ENCODE data around the gene USH1C. TPM values are rescaled to one million over a fixed set of nuclear protein-coding genes. Genes with fewer than 3 reads are reported as not detected.

The USH1C gene
- total and polyA plus RNA-seq, 12 donors = 0.14 to 16.9 (median 0.85) TPM; not detected in 2

DNA sequence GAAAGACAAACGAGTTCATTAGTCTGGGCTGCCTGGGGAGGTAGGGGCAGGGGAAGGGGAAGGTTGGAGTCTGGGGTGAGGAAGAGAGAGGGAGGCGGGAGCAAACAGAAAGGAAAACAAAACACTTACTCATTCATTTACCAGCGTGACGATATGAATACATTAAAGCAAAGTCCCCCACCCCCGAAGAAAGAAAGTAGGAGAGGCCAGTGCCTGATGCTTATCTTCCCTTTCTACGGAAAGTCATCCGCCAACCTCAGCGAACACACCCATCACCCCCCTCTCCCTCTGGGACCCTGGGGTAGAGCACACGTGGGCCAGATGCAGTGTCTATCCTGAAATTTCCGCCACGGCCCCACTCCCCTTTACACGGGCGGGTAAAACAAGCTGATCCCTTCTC is 81.3 kb downstream of the USH1C start:
- H3K36me3 ChIP-seq (replicated peaks in 1 of 2) = no peaks in the 10 kb centered on the region
- no peaks in the 10 kb centered on the region for H3K9me3 ChIP-seq (replicated peaks in 1 of 3)
- H3K4me3 ChIP-seq = no peak overlapping the region
- 66 to 77% (median 74%) methylated on average over 13 of the region's 13 CpGs for WGBS, 4 donors
- TF ChIP-seq, protein P1, sequence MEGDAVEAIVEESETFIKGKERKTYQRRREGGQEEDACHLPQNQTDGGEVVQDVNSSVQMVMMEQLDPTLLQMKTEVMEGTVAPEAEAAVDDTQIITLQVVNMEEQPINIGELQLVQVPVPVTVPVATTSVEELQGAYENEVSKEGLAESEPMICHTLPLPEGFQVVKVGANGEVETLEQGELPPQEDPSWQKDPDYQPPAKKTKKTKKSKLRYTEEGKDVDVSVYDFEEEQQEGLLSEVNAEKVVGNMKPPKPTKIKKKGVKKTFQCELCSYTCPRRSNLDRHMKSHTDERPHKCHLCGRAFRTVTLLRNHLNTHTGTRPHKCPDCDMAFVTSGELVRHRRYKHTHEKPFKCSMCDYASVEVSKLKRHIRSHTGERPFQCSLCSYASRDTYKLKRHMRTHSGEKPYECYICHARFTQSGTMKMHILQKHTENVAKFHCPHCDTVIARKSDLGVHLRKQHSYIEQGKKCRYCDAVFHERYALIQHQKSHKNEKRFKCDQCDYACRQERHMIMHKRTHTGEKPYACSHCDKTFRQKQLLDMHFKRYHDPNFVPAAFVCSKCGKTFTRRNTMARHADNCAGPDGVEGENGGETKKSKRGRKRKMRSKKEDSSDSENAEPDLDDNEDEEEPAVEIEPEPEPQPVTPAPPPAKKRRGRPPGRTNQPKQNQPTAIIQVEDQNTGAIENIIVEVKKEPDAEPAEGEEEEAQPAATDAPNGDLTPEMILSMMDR (IDR thresholded peaks at IDR 0.05) = no peak
- TF ChIP-seq POLR2A (IDR thresholded peaks at IDR 0.05) = no peak
- H3K27me3 ChIP-seq = no peaks in the 10 kb centered on the region
- DNase-seq = no peak
- no peak overlapping the region for H3K27ac ChIP-seq
- no peaks in the 10 kb centered on the region for H3K4me1 ChIP-seq (replicated peaks in 1 of 2)
- intact Hi-C loops (cut with DNase I) = no loop called here

DNA sequence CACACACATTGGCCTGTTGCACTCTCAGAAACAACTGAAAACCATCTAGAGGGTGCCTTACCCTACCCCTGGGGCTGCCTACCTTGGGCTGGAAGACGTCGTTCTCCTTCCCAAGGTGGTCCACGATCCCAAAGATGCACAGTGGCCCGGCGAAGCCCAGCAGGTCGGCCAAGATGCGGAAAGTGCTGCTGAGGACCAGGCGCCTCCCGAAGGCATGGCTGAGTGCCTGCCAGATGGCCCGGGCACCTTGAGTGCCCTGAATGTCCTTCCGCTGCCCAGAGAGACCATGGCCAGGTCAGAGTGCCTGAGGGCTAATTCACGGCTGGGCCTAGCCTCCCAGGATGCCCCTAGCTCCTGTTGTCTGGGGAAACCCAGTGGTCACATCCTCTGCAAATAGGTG is 83.8 kb downstream of the USH1C start:
- no peaks in the 10 kb centered on the region for H3K4me1 ChIP-seq (replicated peaks in 1 of 2)
- no peak overlapping the region for H3K27ac ChIP-seq
- no peaks in the 10 kb centered on the region for H3K36me3 ChIP-seq (replicated peaks in 1 of 2)
- intact Hi-C loops (cut with DNase I) = no loop called here
- H3K9me3 ChIP-seq (replicated peaks in 1 of 3) = no peaks in the 10 kb centered on the region
- no peak overlapping the region for H3K4me3 ChIP-seq
- no peak for DNase-seq
- TF ChIP-seq POLR2A (IDR thresholded peaks at IDR 0.05) = no peak
- TF ChIP-seq, protein P1 (IDR thresholded peaks at IDR 0.05) = no peak
- H3K27me3 ChIP-seq = no peaks in the 10 kb centered on the region
- WGBS, 4 donors = 90 to 100% (median 91%) methylated on average over 1 to 12 of the region's 12 CpGs

DNA sequence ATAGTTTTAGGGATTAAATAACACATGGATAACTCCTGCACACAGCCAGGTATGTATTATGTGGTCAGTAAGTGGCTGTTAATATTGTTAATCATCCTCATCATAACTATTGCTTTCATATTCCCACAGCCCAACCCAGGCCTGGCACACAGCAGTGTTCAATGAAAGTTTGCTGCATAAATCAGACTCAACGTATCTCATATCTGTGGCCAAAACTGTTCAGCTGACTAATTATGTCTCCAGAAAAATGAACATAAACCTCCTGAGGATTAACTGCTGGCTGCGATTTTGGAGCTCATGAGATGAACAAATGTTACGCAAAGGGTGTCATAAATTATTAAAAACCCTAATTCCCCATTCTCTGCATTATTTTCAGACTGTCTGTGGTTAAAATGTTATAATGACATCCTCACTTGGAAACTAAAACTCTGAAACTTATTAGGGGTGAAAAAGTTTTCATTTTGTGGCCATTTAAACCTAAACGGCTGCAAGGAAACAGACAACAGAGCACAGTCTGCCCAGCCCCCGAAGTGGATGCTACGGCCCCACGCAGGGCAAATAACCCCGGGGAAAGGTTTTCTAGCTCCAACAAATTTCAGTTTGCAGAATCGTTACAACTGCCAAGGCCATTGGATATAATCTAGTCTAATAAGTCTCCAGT is 84.8 kb downstream of the USH1C start:
- Histone ChIP-seq H3K27ac (no peak overlapping the region), H3K9me3 (replicated peaks in 1 of 3) (no peaks in the 10 kb centered on the region), H3K4me3 (no peak overlapping the region), H3K27me3 (no peaks in the 10 kb centered on the region), H3K4me1 (replicated peaks in 1 of 2) (no peaks in the 10 kb centered on the region), H3K36me3 (replicated peaks in 1 of 2) (no peaks in the 10 kb centered on the region)
- intact Hi-C loops (cut with DNase I) = no loop called here
- no peak for TF ChIP-seq POLR2A (IDR thresholded peaks at IDR 0.05)
- TF ChIP-seq, protein P1 (IDR thresholded peaks at IDR 0.05) = no peak
- DNase-seq = no peak
- whole genome bisulfite sequencing, 4 donors = 41 to 60% (median 51%) methylated on average over 9 of the region's 9 CpGs

DNA sequence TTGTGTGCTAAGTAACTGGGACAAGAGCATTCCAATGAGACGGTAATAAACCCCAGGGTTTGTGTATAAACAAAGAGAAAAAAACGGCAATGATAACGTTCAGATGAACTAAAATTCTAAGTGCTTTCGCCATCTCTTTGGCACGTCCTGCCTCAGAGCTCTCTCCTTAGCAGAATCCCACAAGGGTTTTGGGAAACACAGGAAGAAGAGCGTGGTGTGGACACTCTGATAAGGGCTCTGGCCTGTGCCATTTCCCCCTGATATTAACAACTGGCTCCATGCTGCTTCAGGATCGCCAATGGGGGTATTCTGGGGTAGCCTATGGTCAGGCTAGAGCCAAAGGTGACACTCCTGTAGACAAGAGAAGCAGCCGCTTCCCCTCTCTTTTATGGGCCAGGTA is 85.9 kb downstream of the USH1C start:
- no peak for DNase-seq
- no peaks in the 10 kb centered on the region for H3K36me3 ChIP-seq (replicated peaks in 1 of 2)
- no peaks in the 10 kb centered on the region for H3K27me3 ChIP-seq
- H3K9me3 ChIP-seq (replicated peaks in 1 of 3) = no peaks in the 10 kb centered on the region
- 47 to 55% (median 51%) methylated on average over 8 of the region's 8 CpGs for WGBS, 4 donors
- H3K4me1 ChIP-seq (replicated peaks in 1 of 2) = no peaks in the 10 kb centered on the region
- intact Hi-C loops (cut with DNase I) = no loop called here
- TF ChIP-seq POLR2A (IDR thresholded peaks at IDR 0.05) = no peak
- TF ChIP-seq, protein P1 (IDR thresholded peaks at IDR 0.05) = no peak
- H3K27ac ChIP-seq = no peak overlapping the region
- H3K4me3 ChIP-seq = no peak overlapping the region

Measured in adrenal gland (tissue), 12 donors.